Panc1 (cell line): ENCODE data around the gene WDR5B. TPM values are rescaled to one million over a fixed set of nuclear protein-coding genes. Genes with fewer than 3 reads are reported as not detected.

Experiments
- ATAC-seq: fragments of 200-7000 bp; cut with Tn5 transposase; 2 replicates; pipeline ENCODE4 v1.9.1; 2020; ENCODE audit warnings: mild to moderate bottlenecking, moderate library complexity
- BruUV-seq: library from RNA; stranded (reverse); fragments of 400-500 nt; replicated peaks from 2 replicates; lab custom pipeline; 2021; lab: Mats Ljungman, UMichigan
- CTCF ChIA-PET: fragments of 300-600 bp; sonication (Branson Sonifier 250); formaldehyde crosslinking; loops from one replicate; lab custom pipeline; 2022; ENCODE audit warnings: antibody characterized with exemption; lab: Charles Lee
- POLR2A ChIA-PET: fragments of 300-600 bp; sonication (Branson Sonifier 250); formaldehyde crosslinking; loops from one replicate; lab custom pipeline; 2022; ENCODE audit warnings: antibody characterized with exemption; lab: Charles Lee
- DNase-seq: peaks from one replicate; pipeline ENCODE4 v3.0.0-alpha.2; 2010; ENCODE audit warnings: low read depth, low spot score
- H3K27ac ChIP-seq: 2 replicates; pipeline ENCODE4 v1.5.1; 2011; ENCODE audit warnings: mild to moderate bottlenecking, low read length, inconsistent platforms
- H3K27me3 ChIP-seq: fragments of 200-500 bp; sonication (Bioruptor generic); 2 replicates; pipeline ENCODE4 v1.6.0; 2014; ENCODE audit warnings: low read length, inconsistent platforms; ENCODE audit not compliant: control insufficient read depth, insufficient read depth
- H3K36me3 ChIP-seq: fragments of 200-500 bp; sonication (Bioruptor generic); 2 replicates; pipeline ENCODE4 v1.5.1; 2014; ENCODE audit warnings: inconsistent platforms, mild to moderate bottlenecking, low read length, moderate library complexity; ENCODE audit not compliant: control insufficient read depth, insufficient read depth
- H3K4me1 ChIP-seq: 2 replicates; pipeline ENCODE4 v1.5.1; 2011; ENCODE audit warnings: inconsistent platforms, mild to moderate bottlenecking, low read length, moderate library complexity; ENCODE audit not compliant: control insufficient read depth, insufficient read depth
- H3K4me3 ChIP-seq, 2 experiments: 2 replicates each; pipeline ENCODE4 v1.5.1; 2011 to 2012; ENCODE audit warnings: low read depth in 2 of 2, low read length in 2 of 2, mild to moderate bottlenecking in 2 of 2, inconsistent platforms in 1 of 2, moderate library complexity in 1 of 2
- H3K9me3 ChIP-seq: fragments of 200-500 bp; sonication (Bioruptor generic); 2 replicates; pipeline ENCODE4 v1.5.1; 2014; ENCODE audit warnings: low read depth, mild to moderate bottlenecking, inconsistent platforms, low read length, moderate library complexity; ENCODE audit not compliant: control insufficient read depth, insufficient read depth
- POLR2AphosphoS5 ChIP-seq: IDR thresholded peaks from 2 replicates; pipeline ENCODE4 v1.6.1; 2012; ENCODE audit warnings: mild to moderate bottlenecking, low read depth, low read length, moderate library complexity
- SIN3A ChIP-seq: IDR thresholded peaks from 2 replicates; pipeline ENCODE4 v1.6.1; 2012; ENCODE audit warnings: low read depth, mild to moderate bottlenecking, low read length, moderate library complexity, borderline replicate concordance; ENCODE audit not compliant: insufficient read depth
- TCF7L2 ChIP-seq: IDR thresholded peaks from 2 replicates; pipeline ENCODE4 v1.6.1; 2011; ENCODE audit warnings: mild to moderate bottlenecking, low read depth, low read length, inconsistent platforms
- in situ Hi-C: cut with HindIII; loops from 2 replicates; pipeline ENCODE4 v1.10.0; 2016; ENCODE audit warnings: low sequenced_read_pairs, low pct_unique_long_range_greater_than_20kb
- intact Hi-C: fragments of 100-400 bp; cut with micrococcal nuclease; formaldehyde crosslinking; loops from one replicate; pipeline ENCODE4 v1.10.0; 2022; ENCODE audit not compliant: unreplicated experiment
- total RNA-seq: library from RNA; stranded (reverse); gene quantifications from one replicate; pipeline ENCODE4 v1.2.1, GENCODE V29; 2021; ENCODE audit not compliant: unreplicated experiment
- TF ChIP-seq, protein P1 (sequence below), 2 experiments: IDR thresholded peaks; 2 replicates each; pipeline ENCODE4 v1.6.1; 2011 to 2012; ENCODE audit warnings: low read depth in 2 of 2, control low read depth in 1 of 2, low read length in 1 of 2, mild to moderate bottlenecking in 1 of 2, moderate library complexity in 1 of 2; ENCODE audit not compliant: insufficient read depth in 1 of 2
- TF ChIP-seq, protein P2 (sequence below): fragments of 450-650 bp; IDR thresholded peaks from 2 replicates; pipeline ENCODE4 v1.5.1; 2017; ENCODE audit warnings: mild to moderate bottlenecking

WDR5B gene
- total RNA-seq, 1 experiment from 2014 or later, result 5.5 TPM

- Histone ChIP-seq H3K4me1 (no peaks in the 10 kb centered on the region), H3K27ac (no peak overlapping the region), H3K9me3 (no peaks in the 10 kb centered on the region), H3K4me3 (no peak overlapping the region), H3K27me3 (no peaks in the 10 kb centered on the region), H3K36me3 (0 out of 2 replicates have a peak, but pooled peaks cover 4% of the 10 kb centered on the region)
- ChIA-PET CTCF (no interaction called here), POLR2A (no interaction called here)
- BruUV-seq, result no TSS peak
- intact Hi-C loops, result no loop called here
- no peak for TF ChIP-seq POLR2AphosphoS5
- TF ChIP-seq TCF7L2, result no peak
- TF ChIP-seq, protein P1, sequence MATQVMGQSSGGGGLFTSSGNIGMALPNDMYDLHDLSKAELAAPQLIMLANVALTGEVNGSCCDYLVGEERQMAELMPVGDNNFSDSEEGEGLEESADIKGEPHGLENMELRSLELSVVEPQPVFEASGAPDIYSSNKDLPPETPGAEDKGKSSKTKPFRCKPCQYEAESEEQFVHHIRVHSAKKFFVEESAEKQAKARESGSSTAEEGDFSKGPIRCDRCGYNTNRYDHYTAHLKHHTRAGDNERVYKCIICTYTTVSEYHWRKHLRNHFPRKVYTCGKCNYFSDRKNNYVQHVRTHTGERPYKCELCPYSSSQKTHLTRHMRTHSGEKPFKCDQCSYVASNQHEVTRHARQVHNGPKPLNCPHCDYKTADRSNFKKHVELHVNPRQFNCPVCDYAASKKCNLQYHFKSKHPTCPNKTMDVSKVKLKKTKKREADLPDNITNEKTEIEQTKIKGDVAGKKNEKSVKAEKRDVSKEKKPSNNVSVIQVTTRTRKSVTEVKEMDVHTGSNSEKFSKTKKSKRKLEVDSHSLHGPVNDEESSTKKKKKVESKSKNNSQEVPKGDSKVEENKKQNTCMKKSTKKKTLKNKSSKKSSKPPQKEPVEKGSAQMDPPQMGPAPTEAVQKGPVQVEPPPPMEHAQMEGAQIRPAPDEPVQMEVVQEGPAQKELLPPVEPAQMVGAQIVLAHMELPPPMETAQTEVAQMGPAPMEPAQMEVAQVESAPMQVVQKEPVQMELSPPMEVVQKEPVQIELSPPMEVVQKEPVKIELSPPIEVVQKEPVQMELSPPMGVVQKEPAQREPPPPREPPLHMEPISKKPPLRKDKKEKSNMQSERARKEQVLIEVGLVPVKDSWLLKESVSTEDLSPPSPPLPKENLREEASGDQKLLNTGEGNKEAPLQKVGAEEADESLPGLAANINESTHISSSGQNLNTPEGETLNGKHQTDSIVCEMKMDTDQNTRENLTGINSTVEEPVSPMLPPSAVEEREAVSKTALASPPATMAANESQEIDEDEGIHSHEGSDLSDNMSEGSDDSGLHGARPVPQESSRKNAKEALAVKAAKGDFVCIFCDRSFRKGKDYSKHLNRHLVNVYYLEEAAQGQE (IDR thresholded peaks at IDR 0.05; ENCODE audit: insufficient read depth in 1 of 2, low read depth in 2 of 2, low read length in 1 of 2), result no peak
- TF ChIP-seq, protein P2, sequence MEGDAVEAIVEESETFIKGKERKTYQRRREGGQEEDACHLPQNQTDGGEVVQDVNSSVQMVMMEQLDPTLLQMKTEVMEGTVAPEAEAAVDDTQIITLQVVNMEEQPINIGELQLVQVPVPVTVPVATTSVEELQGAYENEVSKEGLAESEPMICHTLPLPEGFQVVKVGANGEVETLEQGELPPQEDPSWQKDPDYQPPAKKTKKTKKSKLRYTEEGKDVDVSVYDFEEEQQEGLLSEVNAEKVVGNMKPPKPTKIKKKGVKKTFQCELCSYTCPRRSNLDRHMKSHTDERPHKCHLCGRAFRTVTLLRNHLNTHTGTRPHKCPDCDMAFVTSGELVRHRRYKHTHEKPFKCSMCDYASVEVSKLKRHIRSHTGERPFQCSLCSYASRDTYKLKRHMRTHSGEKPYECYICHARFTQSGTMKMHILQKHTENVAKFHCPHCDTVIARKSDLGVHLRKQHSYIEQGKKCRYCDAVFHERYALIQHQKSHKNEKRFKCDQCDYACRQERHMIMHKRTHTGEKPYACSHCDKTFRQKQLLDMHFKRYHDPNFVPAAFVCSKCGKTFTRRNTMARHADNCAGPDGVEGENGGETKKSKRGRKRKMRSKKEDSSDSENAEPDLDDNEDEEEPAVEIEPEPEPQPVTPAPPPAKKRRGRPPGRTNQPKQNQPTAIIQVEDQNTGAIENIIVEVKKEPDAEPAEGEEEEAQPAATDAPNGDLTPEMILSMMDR, result no peak
- TF ChIP-seq SIN3A, result no peak
- DNase-seq (no peak), ATAC-seq (no peak)
- in situ Hi-C loops, result no loop called here
Observed at GRCh38 chr3:122374034-122374433, 41.8 kb downstream of the WDR5B start.

DNA sequence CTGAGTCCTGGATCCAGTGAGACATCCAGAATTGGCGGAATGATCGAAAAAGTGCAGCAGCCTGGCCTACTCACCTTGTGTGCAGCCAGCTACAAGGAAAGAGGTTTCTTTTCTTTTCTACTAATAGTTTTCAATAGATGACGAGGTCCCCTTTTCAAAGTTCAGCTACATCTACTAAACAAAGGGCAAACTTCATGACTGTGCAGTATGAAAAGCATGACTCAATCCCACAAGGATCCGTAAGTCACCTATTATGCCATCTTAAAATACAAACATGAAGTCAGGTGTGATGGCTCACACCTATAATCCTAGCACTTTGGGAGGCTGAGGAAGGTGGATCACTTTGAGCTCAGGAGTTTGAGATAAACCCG lies 49.5 kb downstream of the WDR5B start:
- Histone ChIP-seq H3K4me3 (no peak overlapping the region), H3K4me1 (peaks cover 31% of the 10 kb centered on the region), H3K27ac (peak overlapping the region; percentile 62), H3K36me3 (peaks cover 12% of the 10 kb centered on the region; the same call in 1 of the 2 replicates), H3K9me3 (no peaks in the 10 kb centered on the region), H3K27me3 (no peaks in the 10 kb centered on the region)
- DNase-seq (peak; percentile 24), ATAC-seq (0 out of 2 replicates have a peak, but pooled peaks have one; percentile 44)
- BruUV-seq, result no TSS peak
- CTCF ChIA-PET, result no interaction called here
- intact Hi-C loops, result loop anchor here (10.0 kb wide), 1 partner anchor 822 kb away; the partner anchor contains the start of gene POLQ
- TF ChIP-seq POLR2AphosphoS5 (no peak), TCF7L2 (no peak), SIN3A (no peak)
- TF ChIP-seq, protein P2, result no peak
- TF ChIP-seq, protein P1 (IDR thresholded peaks at IDR 0.05; ENCODE audit: insufficient read depth in 1 of 2, low read depth in 2 of 2, low read length in 1 of 2), result no peak
- in situ Hi-C loops, result no loop called here
- POLR2A ChIA-PET, result no interaction called here
